ENCODE results near the gene GRK1. TPM values are rescaled to one million over a fixed set of nuclear protein-coding genes. Genes with fewer than 3 reads are reported as not detected.

GRK1 gene
- 0.07 TPM in 1 of 3 replicates, not detected in the others for total RNA-seq
- long read RNA-seq, result 0 reads

DNA sequence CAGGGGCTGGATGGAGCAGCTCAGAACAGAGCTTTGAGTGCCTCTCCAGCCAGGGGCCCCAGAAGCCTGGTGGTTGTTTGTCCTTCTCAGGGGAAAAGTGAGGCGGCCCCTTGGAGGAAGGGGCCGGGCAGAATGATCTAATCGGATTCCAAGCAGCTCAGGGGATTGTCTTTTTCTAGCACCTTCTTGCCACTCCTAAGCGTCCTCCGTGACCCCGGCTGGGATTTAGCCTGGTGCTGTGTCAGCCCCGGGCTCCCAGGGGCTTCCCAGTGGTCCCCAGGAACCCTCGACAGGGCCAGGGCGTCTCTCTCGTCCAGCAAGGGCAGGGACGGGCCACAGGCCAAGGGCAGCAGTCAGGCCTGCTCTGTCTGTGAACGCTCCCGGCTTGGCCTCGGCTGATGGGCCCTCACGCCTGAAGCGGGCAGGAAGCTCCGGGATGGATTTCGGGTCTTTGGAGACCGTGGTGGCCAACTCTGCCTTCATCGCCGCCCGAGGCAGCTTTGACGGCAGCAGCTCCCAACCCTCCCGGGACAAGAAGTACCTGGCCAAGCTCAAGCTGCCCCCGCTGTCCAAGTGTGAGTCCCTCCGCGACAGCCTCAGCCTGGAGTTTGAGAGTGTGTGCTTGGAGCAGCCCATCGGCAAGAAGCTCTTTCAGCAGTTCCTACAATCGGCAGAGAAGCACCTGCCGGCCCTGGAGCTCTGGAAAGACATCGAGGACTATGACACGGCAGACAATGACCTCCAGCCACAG, at the start of gene GRK1:
TSS of gene GRK1 (plus strand) at position 269 of the 751 bp plus-strand sequence. CDS start at position 437, 168 bp downstream.
- no peak within 1 kb of the TSS for H3K27ac Mint-ChIP-seq (ENCODE audit: unreplicated experiment)
- peak; percentile 94 for DNase-seq (ENCODE audit: low spot score)
- H3K9me3 Mint-ChIP-seq (ENCODE audit: low read depth), result peaks cover 5% of the 10 kb centered on the region
- H3K27me3 Mint-ChIP-seq (ENCODE audit: low read depth), result peaks cover 5% of the 10 kb centered on the region
- TF ChIP-seq, protein P1, sequence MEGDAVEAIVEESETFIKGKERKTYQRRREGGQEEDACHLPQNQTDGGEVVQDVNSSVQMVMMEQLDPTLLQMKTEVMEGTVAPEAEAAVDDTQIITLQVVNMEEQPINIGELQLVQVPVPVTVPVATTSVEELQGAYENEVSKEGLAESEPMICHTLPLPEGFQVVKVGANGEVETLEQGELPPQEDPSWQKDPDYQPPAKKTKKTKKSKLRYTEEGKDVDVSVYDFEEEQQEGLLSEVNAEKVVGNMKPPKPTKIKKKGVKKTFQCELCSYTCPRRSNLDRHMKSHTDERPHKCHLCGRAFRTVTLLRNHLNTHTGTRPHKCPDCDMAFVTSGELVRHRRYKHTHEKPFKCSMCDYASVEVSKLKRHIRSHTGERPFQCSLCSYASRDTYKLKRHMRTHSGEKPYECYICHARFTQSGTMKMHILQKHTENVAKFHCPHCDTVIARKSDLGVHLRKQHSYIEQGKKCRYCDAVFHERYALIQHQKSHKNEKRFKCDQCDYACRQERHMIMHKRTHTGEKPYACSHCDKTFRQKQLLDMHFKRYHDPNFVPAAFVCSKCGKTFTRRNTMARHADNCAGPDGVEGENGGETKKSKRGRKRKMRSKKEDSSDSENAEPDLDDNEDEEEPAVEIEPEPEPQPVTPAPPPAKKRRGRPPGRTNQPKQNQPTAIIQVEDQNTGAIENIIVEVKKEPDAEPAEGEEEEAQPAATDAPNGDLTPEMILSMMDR (IDR thresholded peaks at IDR 0.05), result no peak
- peaks cover 2% of the 10 kb centered on the region for H3K36me3 Mint-ChIP-seq (ENCODE audit: low read depth)
- H3K4me1 Mint-ChIP-seq (ENCODE audit: low read depth), result no peaks in the 10 kb centered on the region
- no peak within 1 kb of the TSS for H3K4me3 Mint-ChIP-seq (ENCODE audit: unreplicated experiment)

DNA sequence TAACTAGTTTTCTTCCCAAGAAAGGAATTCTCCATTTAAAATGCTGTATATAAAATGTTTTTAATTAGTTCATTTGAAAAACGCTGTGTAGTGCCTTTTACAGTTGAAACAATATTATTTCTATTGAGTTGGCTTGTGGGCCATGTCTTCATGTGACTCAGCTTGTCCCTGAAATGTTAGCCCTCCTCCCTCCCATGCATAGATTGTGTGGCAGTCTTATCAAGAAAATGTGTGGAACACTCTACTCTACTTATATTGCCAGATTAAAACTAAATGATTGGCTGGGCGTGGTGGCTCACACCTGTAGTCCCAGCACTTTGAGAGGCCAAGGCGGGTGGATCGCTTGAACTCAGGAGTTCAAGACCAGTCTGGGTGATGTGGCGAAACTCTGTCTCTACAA, 49.1 kb upstream of the GRK1 start:
- peak overlapping the region; percentile 55 for H3K27ac Mint-ChIP-seq (ENCODE audit: unreplicated experiment)

DNA sequence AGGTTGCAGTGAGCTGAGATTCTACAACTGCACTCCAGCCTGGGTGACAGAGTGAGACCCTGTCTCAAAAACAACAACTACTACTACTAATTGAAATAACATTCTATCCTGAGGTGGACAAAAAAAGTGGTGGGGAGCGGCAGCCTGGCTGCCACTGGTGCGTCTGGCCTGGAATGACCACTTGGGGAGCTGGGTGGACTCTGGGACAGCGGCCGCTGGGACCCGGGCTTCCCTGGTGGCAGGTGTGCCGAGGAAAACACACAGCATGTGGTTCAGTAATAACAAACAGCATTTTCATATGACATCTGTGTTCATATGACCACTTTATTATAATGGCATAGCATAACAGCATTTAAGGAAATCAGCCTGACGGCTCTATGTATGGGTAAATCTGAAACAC, 48.6 kb upstream of the GRK1 start:
- Mint-ChIP-seq H3K4me1 (ENCODE audit: low read depth) (peaks cover 18% of the 10 kb centered on the region), H3K9me3 (ENCODE audit: low read depth) (no peaks in the 10 kb centered on the region), H3K27ac (ENCODE audit: unreplicated experiment) (peak overlapping the region; percentile 55), H3K36me3 (ENCODE audit: low read depth) (peaks cover 9% of the 10 kb centered on the region), H3K27me3 (ENCODE audit: low read depth) (no peaks in the 10 kb centered on the region), H3K4me3 (ENCODE audit: unreplicated experiment) (no peak overlapping the region)
- TF ChIP-seq, protein P1 (IDR thresholded peaks at IDR 0.05), result no peak
- peak; percentile 61 for DNase-seq (ENCODE audit: low spot score)

More for the DNA sequence above, 49.1 kb upstream of the GRK1 start:
- H3K9me3 Mint-ChIP-seq (ENCODE audit: low read depth), result no peaks in the 10 kb centered on the region
- peaks cover 7% of the 10 kb centered on the region for H3K36me3 Mint-ChIP-seq (ENCODE audit: low read depth)
- H3K4me3 Mint-ChIP-seq (ENCODE audit: unreplicated experiment), result no peak overlapping the region
- H3K27me3 Mint-ChIP-seq (ENCODE audit: low read depth), result no peaks in the 10 kb centered on the region
- TF ChIP-seq, protein P1 (IDR thresholded peaks at IDR 0.05), result no peak
- DNase-seq (ENCODE audit: low spot score), result no peak
- peaks cover 18% of the 10 kb centered on the region for H3K4me1 Mint-ChIP-seq (ENCODE audit: low read depth)

DNA sequence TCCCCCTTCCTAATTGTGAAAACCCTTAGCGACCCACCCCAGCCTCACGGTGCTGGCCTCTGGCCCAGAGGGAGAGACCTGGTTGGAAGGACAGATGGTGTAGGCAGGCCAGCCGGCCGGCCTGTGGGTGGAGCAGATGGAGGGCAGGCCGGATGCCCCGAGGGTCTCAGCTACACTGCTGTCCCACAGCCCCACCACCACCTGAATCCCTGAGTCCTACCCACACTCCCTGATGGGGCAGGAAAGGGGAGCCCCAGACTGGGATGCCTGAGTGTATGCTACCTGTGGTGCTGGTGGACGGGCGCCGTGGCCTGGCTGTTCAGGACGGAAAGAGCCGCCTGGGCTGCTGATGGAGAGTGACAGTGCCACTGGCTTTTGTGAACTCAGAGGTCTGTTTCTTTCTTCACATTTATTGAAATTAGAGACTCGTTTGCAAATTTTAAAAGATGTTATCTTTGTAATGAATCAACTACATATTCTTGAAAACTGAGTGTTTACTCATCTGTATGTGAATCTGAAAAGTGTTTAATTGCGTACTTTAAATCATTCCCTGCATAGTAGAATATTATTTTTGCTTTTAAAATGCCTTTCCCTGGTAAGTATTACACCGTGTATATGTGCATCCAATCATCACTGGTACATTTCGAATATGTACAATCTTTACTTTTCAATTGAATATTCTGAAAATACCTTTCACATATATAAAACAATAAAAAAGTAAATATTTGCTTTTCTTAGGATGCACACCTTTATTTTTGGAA, 46.8 kb upstream of the GRK1 start:
- H3K27me3 Mint-ChIP-seq (ENCODE audit: low read depth), result no peaks in the 10 kb centered on the region
- peaks cover 15% of the 10 kb centered on the region for H3K36me3 Mint-ChIP-seq (ENCODE audit: low read depth)
- no peaks in the 10 kb centered on the region for H3K9me3 Mint-ChIP-seq (ENCODE audit: low read depth)
- TF ChIP-seq, protein P1 (IDR thresholded peaks at IDR 0.05), result no peak
- H3K27ac Mint-ChIP-seq (ENCODE audit: unreplicated experiment), result no peak overlapping the region
- DNase-seq (ENCODE audit: low spot score), result peak; percentile 77
- no peak overlapping the region for H3K4me3 Mint-ChIP-seq (ENCODE audit: unreplicated experiment)
- H3K4me1 Mint-ChIP-seq (ENCODE audit: low read depth), result peaks cover 18% of the 10 kb centered on the region

DNA sequence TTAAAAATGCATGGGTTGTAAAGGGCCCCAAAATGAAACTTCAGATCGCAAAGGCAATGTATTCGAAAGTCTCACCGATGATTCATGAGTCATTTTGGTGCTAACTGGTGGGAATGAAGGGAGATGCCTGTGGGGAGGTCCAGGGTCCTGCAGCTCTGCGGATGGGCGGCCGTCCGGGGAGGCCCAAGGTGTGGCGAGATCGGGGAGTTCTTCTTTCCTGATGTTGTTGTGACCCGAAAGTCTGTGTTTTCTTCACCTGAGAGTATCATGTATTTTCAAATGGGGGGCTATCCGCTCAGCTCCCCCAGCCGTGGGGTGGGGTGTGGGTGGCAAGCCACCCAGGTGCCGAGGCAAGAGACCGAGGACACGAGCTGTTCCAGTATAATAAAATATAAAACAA, 46.0 kb upstream of the GRK1 start:
- Mint-ChIP-seq H3K27ac (ENCODE audit: unreplicated experiment) (no peak overlapping the region), H3K27me3 (ENCODE audit: low read depth) (no peaks in the 10 kb centered on the region), H3K36me3 (ENCODE audit: low read depth) (peaks cover 15% of the 10 kb centered on the region), H3K9me3 (ENCODE audit: low read depth) (no peaks in the 10 kb centered on the region), H3K4me3 (ENCODE audit: unreplicated experiment) (no peak overlapping the region), H3K4me1 (ENCODE audit: low read depth) (peaks cover 21% of the 10 kb centered on the region)
- DNase-seq (ENCODE audit: low spot score), result peak; percentile 50
- TF ChIP-seq, protein P1 (IDR thresholded peaks at IDR 0.05), result no peak
